NCI-H187 (cell line): Measurements from ENCODE around the gene ATG4D.
"Not testable (repeated sequence)": the region's sequence is repeated elsewhere in the genome, so short reads cannot be mapped to it uniquely, and the experiment has no call there.

Experiments
- DNase-seq, 2 experiments: peaks; one replicate each; lab custom pipeline; 2025; lab: John Stamatoyannopoulos, UW

ATG4D gene

DNA sequence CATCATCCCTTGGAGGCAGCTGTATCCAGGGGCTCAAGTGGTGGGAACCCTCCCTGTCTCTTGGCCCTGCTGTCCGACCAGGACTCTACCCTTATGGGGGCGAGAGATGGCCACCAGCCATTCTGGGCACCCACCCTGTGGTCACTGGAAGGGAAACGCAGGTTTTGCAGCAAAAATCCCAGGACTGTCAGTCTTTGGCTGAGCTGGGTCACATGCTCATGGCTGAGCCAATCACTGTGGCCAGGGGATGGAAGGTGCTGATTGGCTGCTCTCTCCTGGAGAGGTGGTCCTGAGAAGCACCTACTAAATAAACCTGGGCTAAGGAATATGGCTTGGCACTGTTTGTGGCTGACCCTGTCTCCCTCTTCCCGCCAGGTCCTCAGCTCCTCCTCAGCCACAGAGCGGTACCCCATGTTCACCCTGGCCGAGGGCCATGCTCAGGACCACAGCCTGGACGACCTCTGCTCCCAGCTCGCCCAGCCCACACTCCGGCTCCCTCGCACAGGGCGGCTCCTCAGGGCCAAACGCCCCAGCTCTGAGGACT lies 8.9 kb downstream of the ATG4D start:
- no peak for DNase-seq

DNA sequence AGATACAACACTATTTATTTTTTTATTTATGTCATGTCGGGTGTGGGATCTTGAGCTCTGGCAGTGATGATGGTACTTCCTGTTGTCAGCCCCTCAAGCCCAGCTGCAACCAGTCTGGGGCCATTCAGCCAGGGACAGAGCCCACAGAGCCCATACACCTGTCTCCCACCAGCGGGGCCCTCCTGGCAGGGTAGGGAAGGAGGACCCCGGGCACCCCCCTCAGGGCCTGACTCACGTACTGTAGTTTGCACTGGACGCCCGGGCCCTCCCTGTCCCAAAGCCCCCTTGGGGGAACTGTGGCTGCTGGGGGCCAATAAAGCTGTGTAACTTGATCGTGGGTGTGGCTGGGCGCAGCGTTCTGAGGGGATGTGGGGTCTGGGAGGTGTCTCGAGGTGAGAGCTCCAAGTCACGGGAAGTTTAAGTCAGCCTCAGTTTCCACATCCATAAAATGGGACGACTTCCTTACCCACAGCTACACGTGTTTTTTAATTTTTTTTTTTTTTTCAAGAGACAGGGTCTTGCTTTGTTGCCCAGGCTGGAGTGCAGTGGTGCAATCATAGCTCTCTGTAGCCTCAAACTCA lies 9.5 kb downstream of the ATG4D start:
- DNase-seq = no peak

DNA sequence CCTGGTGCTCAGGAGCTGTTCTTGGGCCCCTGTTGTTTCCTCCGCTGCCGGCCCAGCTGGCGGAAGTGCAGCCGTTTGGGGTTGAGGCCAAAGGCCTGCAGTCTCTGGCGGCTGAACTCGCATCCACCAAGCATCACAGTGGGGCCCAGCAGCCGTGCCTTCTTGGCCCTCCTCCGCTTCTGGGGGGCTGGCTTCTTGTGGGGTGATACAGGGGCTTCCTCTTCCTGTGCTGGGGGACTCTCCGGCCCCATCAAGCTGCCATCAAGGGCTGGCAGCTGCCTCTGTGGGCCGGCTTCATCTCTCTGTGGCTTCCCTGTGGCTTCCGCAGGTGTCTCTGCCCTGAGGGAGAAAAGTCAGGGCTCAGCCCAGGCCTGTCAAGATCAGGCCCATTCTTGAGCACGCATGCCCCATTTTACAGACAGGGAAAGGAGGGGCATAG lies 10.3 kb downstream of the ATG4D start:
- DNase-seq = no peak

DNA sequence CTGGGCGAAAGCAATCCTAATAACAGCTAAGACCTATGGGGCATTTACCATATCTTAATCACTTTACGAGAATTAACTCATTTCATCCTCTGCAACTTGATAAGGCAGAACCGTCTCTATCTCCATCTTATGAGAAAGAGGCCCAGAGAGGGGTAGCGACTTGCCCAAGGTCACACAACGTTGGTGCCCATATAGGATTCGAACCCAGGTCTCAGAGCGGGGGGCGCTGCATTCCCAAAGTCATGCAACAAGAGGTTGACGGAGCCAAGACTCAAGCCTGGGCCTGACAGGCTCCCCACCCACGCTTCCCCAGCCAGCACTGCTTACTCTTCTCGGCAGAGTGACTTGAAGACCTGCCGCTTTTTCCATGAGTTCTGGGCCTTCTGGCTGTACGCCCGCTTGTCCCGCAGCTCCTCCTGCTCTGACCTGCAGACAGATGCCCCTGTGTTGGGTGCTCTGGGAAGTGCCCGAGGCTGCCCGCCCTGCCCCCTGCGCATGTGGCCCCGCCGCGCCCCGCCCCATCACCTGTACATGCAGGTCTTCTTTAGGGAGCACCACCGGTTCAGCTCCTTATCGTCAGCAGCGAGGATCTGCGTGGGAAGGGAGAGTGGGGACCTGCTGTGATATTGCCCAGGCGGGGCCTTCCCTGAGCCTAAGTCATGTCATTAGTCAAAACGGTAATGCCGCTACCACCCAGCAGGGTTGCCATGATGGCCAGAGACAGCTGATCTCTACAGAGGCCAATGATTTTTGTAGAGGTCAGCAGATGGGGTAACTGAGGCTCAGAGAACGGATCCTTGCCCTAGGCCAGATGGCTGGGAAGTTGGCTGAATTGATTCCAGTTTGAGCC lies 11.3 kb downstream of the ATG4D start:
- no peak for DNase-seq

DNA sequence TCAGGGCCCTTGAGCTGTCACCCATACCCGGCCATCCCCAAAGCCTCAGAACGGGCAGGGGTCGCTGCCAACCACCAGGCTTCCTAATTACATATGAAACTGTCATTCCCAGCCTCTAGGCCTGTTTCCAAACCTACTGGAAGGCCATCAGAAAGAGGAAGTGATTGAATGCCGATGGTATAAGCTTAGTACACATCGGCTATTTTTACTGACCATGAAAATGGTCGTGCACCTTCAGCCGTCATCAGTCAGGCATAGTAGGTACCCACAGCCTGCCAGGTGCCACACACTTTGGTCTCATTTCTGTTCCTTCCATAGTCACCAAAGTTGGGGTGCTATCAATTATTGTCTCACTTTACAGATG lies 11.9 kb downstream of the ATG4D start:
- no peak for DNase-seq

DNA sequence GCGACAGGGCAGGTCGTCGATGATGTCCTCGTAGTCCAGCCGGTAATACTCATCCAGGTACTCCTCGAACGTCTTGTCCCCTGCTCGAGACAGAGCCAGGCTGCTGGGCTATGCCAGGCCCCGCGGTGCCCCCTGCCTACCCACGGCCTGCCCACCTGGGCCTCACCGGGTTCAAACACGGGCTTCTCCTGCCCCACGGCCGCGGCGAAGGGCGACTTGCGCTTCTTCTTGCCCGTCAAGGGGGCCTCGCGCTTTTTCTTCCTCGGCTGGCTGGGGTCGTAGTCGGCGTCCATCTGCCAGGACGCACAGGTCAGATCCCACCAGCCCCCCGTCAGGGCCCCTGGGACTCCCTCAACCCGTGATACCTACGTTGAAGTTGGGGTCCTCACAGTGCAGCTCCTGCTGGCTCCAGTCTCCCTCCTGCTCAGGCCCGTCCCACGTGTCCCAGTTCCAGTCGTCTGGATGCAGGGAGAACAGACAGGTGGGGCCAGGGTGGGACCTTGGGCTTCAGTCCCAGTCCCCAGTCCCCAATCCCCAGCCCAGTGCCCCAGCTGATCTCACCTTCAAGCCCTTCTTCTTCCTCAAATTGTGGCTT lies 14.0 kb downstream of the ATG4D start:
- DNase-seq = no peak

DNA sequence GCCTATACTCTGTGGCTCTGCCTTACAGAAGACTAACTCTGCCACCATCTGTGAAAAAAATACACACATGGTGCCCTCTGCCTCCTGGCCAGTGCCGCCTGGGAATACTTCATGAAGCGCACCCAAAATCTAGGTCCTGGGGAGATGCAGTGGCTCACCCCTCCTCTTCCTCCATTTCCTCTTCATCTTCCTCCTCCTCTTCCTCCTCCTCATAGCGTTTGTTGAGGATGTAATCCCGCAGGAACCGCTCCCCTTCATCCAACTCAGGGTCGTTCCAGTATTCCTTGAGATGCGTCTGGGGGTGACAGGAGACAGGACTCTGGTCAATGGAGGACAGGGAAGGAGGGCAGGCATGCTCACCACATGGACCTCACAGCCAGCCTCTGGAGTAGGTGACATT lies 16.4 kb downstream of the ATG4D start:
- DNase-seq = no peak

DNA sequence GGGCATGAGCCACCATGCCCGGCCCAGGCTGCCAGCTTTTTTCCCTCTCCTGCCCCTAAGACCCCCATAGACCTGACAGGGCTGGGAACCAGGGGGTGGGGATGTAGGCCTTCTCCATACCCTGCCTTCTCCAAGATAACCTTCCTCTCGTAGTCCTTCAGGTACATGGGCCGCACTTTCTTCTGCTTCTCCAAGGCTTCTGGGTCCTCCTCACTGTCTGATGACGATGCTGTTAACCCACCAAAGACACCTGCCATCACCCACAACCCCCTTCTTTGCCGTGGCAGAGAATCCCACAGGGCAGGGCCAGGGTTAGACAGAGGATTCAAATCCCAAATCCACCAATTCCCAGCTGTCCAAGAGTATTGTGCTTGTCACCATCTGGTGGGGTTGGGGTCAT lies 18.9 kb downstream of the ATG4D start:
- no peak for DNase-seq

DNA sequence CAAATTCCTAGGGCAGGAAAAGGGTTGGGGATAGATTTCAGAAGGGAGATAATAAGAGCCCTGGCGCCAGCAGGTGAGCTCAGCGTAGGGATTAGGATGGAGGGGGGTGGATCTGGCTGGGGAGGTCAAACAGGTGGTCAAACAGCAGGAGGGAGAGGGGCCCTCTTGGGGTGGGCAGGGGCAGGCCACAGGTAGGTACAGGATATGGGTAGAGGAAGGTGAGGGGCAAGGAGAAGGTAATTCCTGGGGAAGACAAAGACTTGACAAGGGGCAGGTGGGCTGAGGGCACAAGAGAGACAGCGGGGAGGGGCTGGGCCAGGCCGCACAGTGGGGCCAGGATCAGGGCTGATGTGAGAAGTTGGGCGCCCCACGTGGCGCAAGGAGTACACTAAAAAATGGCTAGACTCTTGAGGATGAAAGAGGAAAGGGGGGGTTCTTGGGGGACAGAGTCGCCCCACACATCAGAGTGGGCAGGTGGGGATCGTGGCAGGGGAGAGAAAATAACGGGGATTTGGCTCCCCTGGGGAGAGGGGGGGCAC lies 21.4 kb downstream of the ATG4D start:
- no peak for DNase-seq

DNA sequence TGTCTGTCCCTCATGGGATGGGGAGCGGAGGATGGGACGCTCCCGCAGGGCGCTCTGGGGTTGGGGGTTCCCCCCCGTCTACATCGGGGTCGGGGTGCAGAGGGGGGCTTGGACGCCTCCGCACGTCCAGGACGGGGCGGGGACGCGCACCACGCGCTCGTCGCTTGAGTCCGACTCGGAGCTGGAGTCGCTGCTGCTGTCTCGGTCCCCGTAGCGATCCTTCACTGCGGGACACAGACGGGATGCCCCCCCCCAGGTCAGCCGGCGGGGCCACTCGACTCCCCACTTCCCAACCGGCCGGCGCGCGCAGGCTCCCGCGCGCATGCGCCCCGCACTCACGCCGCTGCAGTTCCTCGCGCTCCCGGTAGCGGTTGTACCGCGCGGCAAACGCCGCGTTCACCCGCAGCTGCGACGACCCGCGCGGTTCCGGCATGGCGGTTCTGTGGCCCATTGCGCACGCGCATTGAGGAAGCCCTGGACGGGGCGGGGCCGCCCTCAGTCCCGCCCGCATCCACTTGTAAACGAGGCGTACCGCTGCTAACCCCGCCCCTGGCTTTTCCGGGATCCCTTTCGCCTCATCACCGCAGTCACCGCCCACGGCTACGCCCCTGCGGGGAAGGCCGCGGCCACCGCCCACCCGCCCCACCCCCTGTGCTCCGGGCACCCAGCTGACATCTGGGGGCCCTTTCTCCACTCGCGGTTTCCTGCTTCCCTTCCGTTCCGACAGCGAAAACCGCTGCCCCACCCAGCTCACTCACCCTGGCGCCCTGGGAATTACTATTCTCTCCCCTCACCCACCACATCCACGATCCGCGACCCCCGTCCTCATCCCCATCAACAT lies 22.1 kb downstream of the ATG4D start, which contains the start of gene KRI1:
Gene KRI1 (minus strand): TSS at position 444 of the 841 bp plus-strand sequence. CDS start 11 bp downstream, at position 433.
- DNase-seq = peak; percentile 83 to 88

DNA sequence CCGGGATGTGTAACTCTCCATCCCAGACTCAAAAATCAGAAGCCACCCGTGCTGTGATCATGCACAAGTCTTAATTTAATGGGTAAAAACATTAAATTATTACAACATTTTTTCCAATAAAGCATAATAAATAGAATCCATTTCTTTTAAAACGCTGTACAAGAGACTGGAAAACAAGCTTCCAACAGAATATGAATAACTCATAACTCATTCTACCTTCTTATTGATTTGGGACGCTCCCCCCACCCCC lies 22.6 kb downstream of the ATG4D start:
- no peak for DNase-seq

DNA sequence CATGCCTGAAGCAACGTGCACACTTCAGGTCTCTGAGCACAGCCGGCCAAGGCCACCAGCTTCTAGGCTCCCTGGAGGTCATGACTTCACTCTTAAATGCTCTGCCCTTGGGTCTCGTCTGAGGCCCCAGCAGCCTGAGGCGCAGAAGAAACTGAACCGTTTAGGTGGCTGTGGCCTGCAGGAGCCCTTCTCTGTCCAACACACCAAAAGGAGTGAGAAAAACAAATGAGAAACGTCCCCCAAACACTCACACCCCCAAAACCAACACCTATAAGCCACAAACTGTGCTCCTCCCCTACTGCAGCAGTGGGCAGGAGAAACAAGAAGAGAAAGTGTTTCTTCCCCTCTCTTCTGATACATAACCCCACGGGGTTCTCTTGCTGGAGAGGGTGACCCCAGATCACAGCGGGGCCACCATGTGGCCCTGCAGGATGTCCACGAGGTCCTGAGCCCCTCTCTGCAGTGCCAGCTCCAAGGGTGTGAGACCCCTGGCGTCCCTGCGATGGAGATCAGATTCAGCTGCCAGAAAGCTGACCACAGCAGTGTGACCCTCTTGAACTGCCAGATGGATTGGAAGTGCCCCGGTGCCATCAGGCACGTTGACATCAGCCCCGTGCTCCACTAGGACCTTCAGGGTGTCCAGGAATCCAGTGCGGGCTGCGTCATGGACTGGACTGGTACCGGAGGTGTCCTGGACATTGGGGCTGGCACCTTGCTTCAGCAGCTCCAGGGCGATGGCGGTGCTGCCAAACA lies 23.1 kb downstream of the ATG4D start:
- no peak for DNase-seq

DNA sequence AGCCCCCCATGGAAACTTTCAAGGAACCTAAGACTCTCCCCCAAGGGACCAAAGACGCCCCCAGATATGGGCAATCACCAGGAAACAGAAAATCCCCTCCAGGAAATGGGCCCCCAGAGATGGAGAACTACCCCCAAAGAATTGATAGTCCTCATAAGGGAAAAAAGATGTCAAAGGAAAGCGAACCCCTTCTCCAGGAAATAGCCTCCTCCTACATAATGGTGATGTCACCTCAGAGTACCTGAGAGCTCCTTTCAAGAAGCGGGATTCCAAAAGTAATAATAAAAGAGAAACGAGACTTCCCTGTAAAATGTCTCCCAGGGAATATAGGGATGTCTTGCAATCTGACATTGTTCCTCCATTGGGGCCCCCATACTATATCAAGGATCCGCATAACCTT lies 24.0 kb downstream of the ATG4D start:
- DNase-seq = no peak

DNA sequence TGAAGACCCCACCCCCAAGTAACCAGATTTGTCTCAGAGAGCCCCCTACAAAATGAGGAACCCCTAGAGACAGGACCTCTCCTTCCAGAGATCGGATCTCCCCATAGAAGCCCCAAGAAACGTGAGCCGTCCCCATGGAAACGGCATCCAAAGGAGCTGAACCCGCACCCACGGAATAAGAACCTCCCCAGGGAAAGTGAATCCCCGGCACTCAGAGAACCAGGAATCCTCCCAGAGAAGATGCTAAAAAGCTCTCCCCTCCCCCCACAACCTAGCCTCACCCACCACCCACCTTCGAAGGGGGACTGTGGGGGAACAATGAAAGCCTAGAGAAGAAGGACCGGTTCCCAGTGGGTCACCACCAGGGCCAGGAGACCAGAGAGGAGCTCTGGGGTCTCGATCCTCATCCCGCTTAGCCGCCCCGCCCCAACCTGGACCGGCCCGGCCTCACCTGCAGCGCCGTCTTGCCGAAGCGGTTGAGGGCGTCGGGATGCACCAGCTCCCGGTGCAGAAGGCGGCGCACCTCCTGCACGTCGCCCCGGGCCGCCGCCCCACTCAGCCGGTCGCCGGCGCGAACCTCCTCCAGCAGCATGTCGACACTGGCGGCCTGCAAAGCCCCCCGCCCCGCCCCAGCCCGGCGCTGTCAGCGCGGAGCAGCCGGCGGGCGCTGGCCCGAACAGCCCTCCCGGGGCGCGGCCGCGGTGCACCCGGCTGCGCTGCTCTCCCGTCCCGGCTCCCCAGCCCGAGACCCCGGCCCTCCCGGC lies 24.5 kb downstream of the ATG4D start:
- no peak for DNase-seq

DNA sequence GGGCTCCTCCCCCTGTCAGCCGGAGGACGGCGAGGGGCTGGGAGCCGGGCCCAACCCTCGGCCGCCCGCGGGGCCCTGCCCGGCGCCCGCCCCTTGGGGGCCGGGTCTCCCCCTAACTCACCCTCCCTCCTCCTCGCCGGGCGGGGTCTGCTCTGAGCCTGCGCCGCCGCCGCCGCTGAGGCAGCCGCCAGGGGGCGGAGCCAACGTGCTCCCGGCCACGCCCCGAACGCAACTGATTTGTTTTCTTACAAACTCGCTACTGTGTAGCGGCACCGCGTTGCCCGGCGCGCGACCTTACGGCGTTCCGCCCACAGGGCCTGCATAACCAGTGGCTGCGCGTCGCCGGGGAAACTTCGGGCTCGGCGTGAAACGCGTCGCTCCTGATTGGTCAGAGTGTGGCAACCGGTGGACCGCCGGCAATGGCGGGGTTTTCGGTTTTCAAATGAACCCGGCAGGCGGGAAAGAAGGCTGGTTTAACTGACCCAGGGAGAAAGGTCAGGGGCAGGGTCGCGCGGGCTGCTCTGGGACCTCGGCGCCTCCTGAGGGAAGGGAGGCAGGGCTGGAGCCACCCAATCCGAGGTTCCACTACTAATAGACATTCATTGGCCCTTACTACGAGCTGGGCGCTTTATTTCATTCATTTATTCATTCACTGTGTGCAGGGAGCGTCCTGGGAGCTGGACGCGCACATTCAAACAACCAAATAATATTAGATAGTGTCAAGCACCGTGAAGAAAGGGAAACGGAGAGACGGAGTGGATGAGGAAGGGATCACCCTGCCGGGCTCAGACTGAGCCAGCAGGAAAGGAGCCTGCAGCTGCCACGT lies 25.3 kb downstream of the ATG4D start, which contains the start of gene CDKN2D:
Gene CDKN2D (minus strand): TSS at position 154 of the 826 bp plus-strand sequence. CDS start 326 bp downstream, outside the sequence.
- peak; percentile 88 to 92 for DNase-seq

DNA sequence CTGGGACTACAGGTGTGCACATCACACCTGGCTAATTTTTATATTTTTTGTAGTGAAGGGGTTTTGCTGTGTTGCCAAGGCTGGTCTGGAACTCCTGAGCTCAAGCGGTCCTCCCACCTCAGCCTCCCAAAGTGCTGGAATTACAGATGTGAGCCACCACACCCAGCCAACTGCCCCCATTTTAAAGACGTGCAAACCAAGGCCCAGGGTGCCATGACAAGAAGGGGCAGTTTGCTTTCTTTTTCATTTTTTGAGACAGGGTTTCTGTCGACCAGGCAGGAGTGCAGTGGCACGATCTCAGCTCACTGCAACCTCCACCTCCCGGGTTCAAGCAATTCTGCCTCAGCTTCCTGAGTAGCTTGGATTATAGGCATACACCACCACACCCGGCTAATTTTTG lies 30.1 kb downstream of the ATG4D start:
- DNase-seq = not testable (repeated sequence)

DNA sequence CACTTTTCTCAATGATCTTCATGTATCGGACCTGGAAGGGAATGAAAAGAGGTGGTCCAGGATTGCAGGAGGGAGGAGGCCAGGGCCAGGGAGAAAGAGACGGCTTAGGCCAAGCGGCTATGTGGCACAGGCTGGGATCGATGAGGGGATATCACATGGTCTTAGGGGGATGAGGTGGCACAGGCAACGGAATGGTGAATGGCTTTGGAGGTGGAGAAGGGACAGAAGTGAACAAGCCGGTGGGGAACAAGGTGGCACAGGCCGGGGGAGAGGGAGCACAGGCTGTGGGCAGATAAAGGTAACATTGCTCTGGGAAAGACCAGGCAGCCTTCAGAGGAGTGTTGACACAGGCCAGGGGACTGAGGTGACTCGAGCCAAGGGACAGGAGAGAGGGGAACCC lies 30.8 kb downstream of the ATG4D start:
- no peak for DNase-seq

DNA sequence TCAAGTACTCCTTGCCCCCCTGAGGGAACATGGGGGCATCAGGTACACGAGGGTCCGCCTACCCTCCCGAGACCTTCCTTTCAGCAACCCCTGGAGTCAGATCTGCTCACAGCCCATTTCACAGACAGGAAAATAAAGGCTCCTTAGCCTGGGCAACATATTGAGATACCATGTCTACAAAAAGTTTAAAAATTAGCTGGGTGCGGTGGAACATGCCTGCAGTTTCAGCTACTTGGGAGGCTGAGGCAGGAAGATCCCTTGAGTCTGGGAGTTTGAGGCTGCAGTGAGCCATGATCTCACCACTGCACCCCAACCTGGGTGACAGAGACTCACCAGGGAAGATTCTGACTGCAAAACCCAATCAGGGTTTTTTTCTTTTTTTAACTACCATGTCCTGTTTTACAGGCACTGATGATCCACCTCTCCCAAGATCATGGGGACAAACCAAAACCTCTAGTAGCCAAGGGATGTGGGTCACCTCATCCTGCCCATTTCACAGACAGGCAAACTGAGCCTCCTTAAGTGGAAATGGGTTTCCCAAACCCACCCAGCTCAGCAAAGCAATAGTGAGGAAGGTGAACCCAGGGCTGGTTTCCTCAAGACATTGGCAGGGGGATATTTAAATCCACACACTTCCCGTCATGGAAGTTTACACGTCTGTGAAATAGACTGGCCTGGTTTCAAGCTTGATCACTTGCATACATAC lies 31.5 kb downstream of the ATG4D start:
- DNase-seq = no peak

DNA sequence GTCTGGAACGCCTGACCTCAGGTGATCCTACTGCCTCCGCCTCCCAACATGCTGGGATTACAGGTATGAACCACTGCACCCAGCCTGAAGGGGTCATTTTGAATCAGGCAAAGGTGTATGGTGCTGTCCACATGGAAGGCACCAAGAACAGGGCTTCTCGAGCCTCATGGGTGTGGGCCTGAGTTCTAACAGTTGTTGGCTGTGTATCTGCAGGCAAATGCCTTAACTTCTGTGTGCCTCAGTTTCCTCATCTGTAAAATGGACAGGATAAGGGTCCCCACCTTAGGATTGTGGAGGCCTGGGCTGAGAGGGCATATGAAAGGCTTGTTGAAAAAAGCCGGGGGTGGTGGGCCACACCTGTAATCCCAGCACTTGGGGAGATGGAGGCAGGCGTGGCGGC lies 34.2 kb downstream of the ATG4D start:
- no peak for DNase-seq
